ENCODE measurements around the gene SMAD7. TPM values are rescaled to one million over a fixed set of nuclear protein-coding genes. Genes with fewer than 3 reads are reported as not detected.

The SMAD7 gene
- total and polyA plus RNA-seq, 7 donors, result 13.2 to 29.1 (median 19.0) TPM

- Histone ChIP-seq H3K4me1 (peaks cover 0 to 29% (median 20%) of the 10 kb centered on the region in 4 donors), H3K4me3 (no peak overlapping the region), H3K27me3 (no peaks in the 10 kb centered on the region), H3K36me3 (no peaks in the 10 kb centered on the region), H3K9me3 (no peaks in the 10 kb centered on the region), H3K27ac (peak overlapping the region in 2 of 4 donors; percentile 2 to 46)
- WGBS, 2 donors, result 96 to 97% methylated on average over 13 of the region's 13 CpGs
- no peak for TF ChIP-seq POLR2AphosphoS5 (IDR thresholded peaks at IDR 0.05)
- TF ChIP-seq CTCF (IDR thresholded peaks at IDR 0.05), result no peak
- TF ChIP-seq POLR2A (IDR thresholded peaks at IDR 0.05), result no peak
- no peak for TF ChIP-seq EP300 (IDR thresholded peaks at IDR 0.05)
- intact Hi-C loops (cut with DNase I), result no loop called here
- peak; percentile 52 for DNase-seq
Measured at GRCh38 chr18:48889981-48890762, 60.6 kb downstream of the SMAD7 start.

- peaks cover 0 to 32% (median 28%) of the 10 kb centered on the region in 4 donors for H3K4me1 ChIP-seq
- peak; percentile 69 for DNase-seq
- no peaks in the 10 kb centered on the region for H3K36me3 ChIP-seq
- TF ChIP-seq CTCF (IDR thresholded peaks at IDR 0.05) (no peak), POLR2AphosphoS5 (IDR thresholded peaks at IDR 0.05) (no peak), EP300 (IDR thresholded peaks at IDR 0.05) (no peak), POLR2A (IDR thresholded peaks at IDR 0.05) (no peak)
- intact Hi-C loops (cut with DNase I), result no loop called here
- H3K27ac ChIP-seq, result peak overlapping the region in 2 of 4 donors; percentile 2 to 46
- H3K4me3 ChIP-seq, result no peak overlapping the region
- no peaks in the 10 kb centered on the region for H3K27me3 ChIP-seq
- H3K9me3 ChIP-seq, result no peaks in the 10 kb centered on the region
- WGBS, 2 donors, result 59 to 76% methylated on average over 18 of the region's 18 CpGs
Measured at GRCh38 chr18:48889115-48889941, 61.4 kb downstream of the SMAD7 start.

GRCh38 chr18:48888773-48889080 is 62.0 kb downstream of the SMAD7 start:
- no peak for TF ChIP-seq CTCF (IDR thresholded peaks at IDR 0.05)

GRCh38 chr18:48887905-48888772 is 62.6 kb downstream of the SMAD7 start:
- H3K9me3 ChIP-seq, result no peaks in the 10 kb centered on the region
- no peaks in the 10 kb centered on the region for H3K27me3 ChIP-seq
- peak; percentile 40 for DNase-seq
- WGBS, 2 donors, result 92% methylated on average over 18 of the region's 18 CpGs
- H3K27ac ChIP-seq, result no peak overlapping the region
- peaks cover 0 to 34% (median 29%) of the 10 kb centered on the region in 4 donors for H3K4me1 ChIP-seq
- no peak overlapping the region for H3K4me3 ChIP-seq
- no peaks in the 10 kb centered on the region for H3K36me3 ChIP-seq
- no peak for TF ChIP-seq POLR2A (IDR thresholded peaks at IDR 0.05)
- no peak for TF ChIP-seq POLR2AphosphoS5 (IDR thresholded peaks at IDR 0.05)
- no peak for TF ChIP-seq CTCF (IDR thresholded peaks at IDR 0.05)
- no peak for TF ChIP-seq EP300 (IDR thresholded peaks at IDR 0.05)
- intact Hi-C loops (cut with DNase I), result no loop called here

More at GRCh38 chr18:48888773-48889080, 62.0 kb downstream of the SMAD7 start:
- no peak overlapping the region for H3K4me3 ChIP-seq
- H3K27me3 ChIP-seq, result no peaks in the 10 kb centered on the region
- DNase-seq, result peak; percentile 20
- 93 to 94% methylated on average over 5 of the region's 5 CpGs for WGBS, 2 donors
- intact Hi-C loops (cut with DNase I), result no loop called here
- H3K27ac ChIP-seq, result no peak overlapping the region
- no peaks in the 10 kb centered on the region for H3K36me3 ChIP-seq
- H3K9me3 ChIP-seq, result no peaks in the 10 kb centered on the region
- H3K4me1 ChIP-seq, result peaks cover 0 to 34% (median 29%) of the 10 kb centered on the region in 4 donors
